ENCODE results near the gene PARP16. TPM values are rescaled to one million over a fixed set of nuclear protein-coding genes. Genes with fewer than 3 reads are reported as not detected.

Gene PARP16
- polyA plus RNA-seq, 1 experiment, result 5.2 TPM

- Histone ChIP-seq H3K27me3 (ENCODE audit: control insufficient read depth, insufficient read depth, low read length) (peaks cover under 1% of the 10 kb centered on the region; the same call in 1 of the 2 replicates), H3K36me3 (ENCODE audit: control insufficient read depth, insufficient read depth, low read length) (no peaks in the 10 kb centered on the region), H3K4me3 (ENCODE audit: low read depth, low read length) (no peak overlapping the region)
- CTCF ChIA-PET, result no interaction called here
- POLR2A ChIA-PET, result no interaction called here
- TF ChIP-seq CTCF (IDR thresholded peaks at IDR 0.05; ENCODE audit: insufficient read depth, low read depth, low read length), result no peak
- DNase-seq (ENCODE audit: low read depth), result no peak
Observed at GRCh38 chr15:65217526-65218482, 68.9 kb downstream of the PARP16 start.

- H3K4me3 ChIP-seq (ENCODE audit: low read depth, low read length), result no peak overlapping the region
- no peaks in the 10 kb centered on the region for H3K36me3 ChIP-seq (ENCODE audit: control insufficient read depth, insufficient read depth, low read length)
- ChIA-PET POLR2A (no interaction called here), CTCF (interaction anchor here (1.4 kb wide), 1 partner anchor 9 kb away, joined by 3 read pairs; no protein-coding TSS in a partner anchor)
- TF ChIP-seq CTCF (IDR thresholded peaks at IDR 0.05; ENCODE audit: insufficient read depth, low read depth, low read length), result no peak
- DNase-seq (ENCODE audit: low read depth), result no peak
- no peaks in the 10 kb centered on the region for H3K27me3 ChIP-seq (ENCODE audit: control insufficient read depth, insufficient read depth, low read length)
Observed at GRCh38 chr15:65215496-65215895, 71.2 kb downstream of the PARP16 start.

GRCh38 chr15:65214010-65214409, 72.7 kb downstream of the PARP16 start:
- POLR2A ChIA-PET, result no interaction called here
- H3K27me3 ChIP-seq (ENCODE audit: control insufficient read depth, insufficient read depth, low read length), result no peaks in the 10 kb centered on the region
- CTCF ChIA-PET, result interaction anchor here (1.6 kb wide), 1 partner anchor 12 kb away, joined by 3 read pairs; no protein-coding TSS in a partner anchor

GRCh38 chr15:65213241-65213640, 73.4 kb downstream of the PARP16 start:
- no peak overlapping the region for H3K4me3 ChIP-seq (ENCODE audit: low read depth, low read length)
- no peak for TF ChIP-seq CTCF (IDR thresholded peaks at IDR 0.05; ENCODE audit: insufficient read depth, low read depth, low read length)
- DNase-seq (ENCODE audit: low read depth), result no peak
- CTCF ChIA-PET, result interaction anchor here (1.6 kb wide), 1 partner anchor 13 kb away, joined by 3 read pairs; no protein-coding TSS in a partner anchor
- H3K27me3 ChIP-seq (ENCODE audit: control insufficient read depth, insufficient read depth, low read length), result no peaks in the 10 kb centered on the region
- no peaks in the 10 kb centered on the region for H3K36me3 ChIP-seq (ENCODE audit: control insufficient read depth, insufficient read depth, low read length)
- POLR2A ChIA-PET, result no interaction called here

More at GRCh38 chr15:65214010-65214409, 72.7 kb downstream of the PARP16 start:
- H3K36me3 ChIP-seq (ENCODE audit: control insufficient read depth, insufficient read depth, low read length), result no peaks in the 10 kb centered on the region
- no peak for TF ChIP-seq CTCF (IDR thresholded peaks at IDR 0.05; ENCODE audit: insufficient read depth, low read depth, low read length)
- no peak for DNase-seq (ENCODE audit: low read depth)
- H3K4me3 ChIP-seq (ENCODE audit: low read depth, low read length), result no peak overlapping the region

GRCh38 chr15:65212097-65212496, 74.6 kb downstream of the PARP16 start:
- no peaks in the 10 kb centered on the region for H3K36me3 ChIP-seq (ENCODE audit: control insufficient read depth, insufficient read depth, low read length)
- DNase-seq (ENCODE audit: low read depth), result no peak
- peaks cover 3% of the 10 kb centered on the region for H3K27me3 ChIP-seq (ENCODE audit: control insufficient read depth, insufficient read depth, low read length)
- peak; percentile 41 for TF ChIP-seq CTCF (IDR thresholded peaks at IDR 0.05; ENCODE audit: insufficient read depth, low read depth, low read length)
- no peak overlapping the region for H3K4me3 ChIP-seq (ENCODE audit: low read depth, low read length)
- ChIA-PET CTCF (interaction anchor here (0.7 to 2.0 kb wide), 6 partner anchors 10 to 63 kb away, joined by 3 to 7 read pairs (median 3); no protein-coding TSS in a partner anchor), POLR2A (no interaction called here)
